Right lobe of liver (tissue), 6 donors: ENCODE measurements around the gene AIMP1. TPM values are rescaled to one million over a fixed set of nuclear protein-coding genes. Genes with fewer than 3 reads are reported as not detected.

Source experiments
- ATAC-seq, 4 donors: fragments of 200-7000 bp; cut with Tn5 transposase; one replicate each; pipeline ENCODE4 v1.9.1; 2020; ENCODE audit warnings: mild to moderate bottlenecking in 4 of 4, moderate library complexity in 4 of 4
- DNase-seq, 3 donors: peaks; one replicate each; pipeline ENCODE4 v3.0.0-alpha.2; 2020
- H3K27ac ChIP-seq, 3 donors: fragments of 200-600 bp; one replicate each; pipeline ENCODE4 v1.8.0; 2022
- H3K27me3 ChIP-seq, 2 donors: fragments of 200-600 bp; one replicate each; pipeline ENCODE4 v1.8.0; 2022
- H3K36me3 ChIP-seq, 4 donors: fragments of 200-600 bp; sonication (generic) in 1 of 4; one replicate each; pipeline versions ENCODE4 v1.5.1 to v1.8.0; 2017 to 2022; ENCODE audit warnings: control low read depth in 1 of 4
- H3K4me1 ChIP-seq, 4 donors: fragments of 200-600 bp; sonication (generic) in 1 of 4; one replicate each; pipeline versions ENCODE4 v1.5.1 to v1.8.0; 2017 to 2022; ENCODE audit warnings: control low read depth in 1 of 4
- H3K4me3 ChIP-seq, 3 donors: fragments of 200-600 bp; one replicate each; pipeline ENCODE4 v1.8.0; 2022
- H3K9me3 ChIP-seq, 4 donors: fragments of 200-600 bp; sonication (generic) in 1 of 4; one replicate each; pipeline versions ENCODE4 v1.5.1 to v1.8.0; 2017 to 2022; ENCODE audit warnings: control low read depth in 1 of 4
- CTCF ChIP-seq, 4 donors: fragments of 200-600 bp in 3 of 4; fragments of 450-650 bp in 1 of 4; IDR thresholded peaks; one replicate each; pipeline versions ENCODE4 v1.5.1 to v1.8.0; 2016 to 2022; ENCODE audit warnings: antibody characterized with exemption in 4 of 4, mild to moderate bottlenecking in 2 of 4
- POLR2A ChIP-seq: fragments of 450-650 bp; IDR thresholded peaks from one replicate; pipeline ENCODE4 v1.6.1; 2017; ENCODE audit warnings: antibody characterized with exemption, mild to moderate bottlenecking
- WGBS: methylation state at CpG from one replicate; pipeline ENCODE4 v1.1.6; 2018; ENCODE audit warnings: low coverage, low lambda C conversion rate; ENCODE audit not compliant: insufficient coverage; ENCODE audit errors: missing lambda C conversion rate; 5-methylcytosine and 5-hydroxymethylcytosine counted together
- intact Hi-C, 2 donors: fragments of 100-400 bp; cut with DNase I; formaldehyde crosslinking; loops; one replicate each; pipeline versions ENCODE4 v1.11.2 to v1.14.1; 2022
- total RNA-seq, 6 experiments: library from RNA; depleted of rRNA in 2 of 6; stranded (reverse); fragments of >200 nt in 2 of 6; fragmentation: NEBNext Ultra II Directional in 3 of 6; extraction: Animal tissue kit (Norgen Biotek cat#: 25700) in 3 of 6; gene quantifications; one replicate each; pipeline versions ENCODE4 v1.1.0 to v1.2.4, GENCODE V29; 2016 to 2023
- donor health status: DM: no; HTN: yes; CAD: no.
- donor health status: DM: no; HTN: no; CAD: no.
- donor health status: DM: no; HTN: no; CAD: no.
- donor health status: DM: no; HTN: yes; CAD: no.
- donor health status: DM: no; HTN: yes; CAD: no.

AIMP1 gene
- total RNA-seq, 6 experiments from 2014 or later: 15.0 to 21.2 (median 16.7) TPM

DNA sequence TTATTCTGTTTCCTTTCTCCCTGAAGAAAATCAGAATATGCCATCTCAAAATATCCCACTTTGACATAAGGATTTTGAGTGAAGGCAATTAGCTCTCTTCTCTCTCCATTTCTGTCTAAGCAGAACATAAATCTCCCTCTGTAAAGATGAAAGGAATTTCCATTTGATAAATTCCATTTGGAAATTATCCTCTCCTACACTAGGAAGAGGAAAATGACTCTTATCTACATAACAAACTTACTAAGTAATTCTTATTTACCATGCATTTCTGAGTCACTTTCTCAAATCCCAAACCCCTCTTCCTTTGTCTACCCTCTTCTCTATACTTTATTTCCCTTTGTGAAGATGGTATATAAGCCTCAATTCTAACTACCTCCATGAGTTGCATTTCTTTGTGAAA, 11.7 kb upstream of the AIMP1 start:
- DNase-seq (no peak), ATAC-seq (no peak)
- H3K4me3 ChIP-seq: no peak overlapping the region
- intact Hi-C loops: no loop called here
- H3K4me1 ChIP-seq: no peaks in the 10 kb centered on the region
- H3K9me3 ChIP-seq: no peaks in the 10 kb centered on the region
- no peak for TF ChIP-seq POLR2A
- TF ChIP-seq CTCF (IDR thresholded peaks at IDR 0.05): no peak
- no peaks in the 10 kb centered on the region for H3K27me3 ChIP-seq
- no peak overlapping the region for H3K27ac ChIP-seq
- H3K36me3 ChIP-seq: peaks cover 0 to 6% (median 0%) of the 10 kb centered on the region in 4 donors

DNA sequence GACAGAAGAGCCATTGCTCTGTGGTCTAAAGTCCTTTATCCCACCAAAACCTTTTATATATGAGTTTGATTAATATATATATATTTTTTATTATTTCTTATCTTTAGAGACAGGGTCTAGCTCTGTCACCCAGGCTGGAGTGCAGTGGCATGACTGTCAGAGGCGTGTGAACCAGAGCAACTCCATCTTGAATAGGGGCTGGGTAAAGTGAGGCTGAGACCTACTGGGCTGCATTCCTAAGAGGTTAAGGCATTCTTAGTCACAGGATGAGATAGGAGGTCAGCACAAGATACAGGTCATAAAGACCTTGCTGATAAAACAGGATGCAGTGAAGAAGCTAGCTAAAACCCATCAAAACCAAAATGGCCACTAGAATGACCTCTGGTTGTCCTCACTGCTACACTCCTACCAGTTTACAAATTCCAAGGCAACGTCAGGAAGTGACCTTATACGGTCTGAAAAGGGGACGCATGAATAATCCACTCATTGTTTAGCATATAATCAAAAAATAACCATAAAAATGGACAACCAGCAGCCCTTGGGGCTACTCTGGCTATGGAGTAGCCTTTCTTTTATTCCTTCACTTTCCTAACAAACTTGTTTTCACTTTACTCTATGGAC, 10.8 kb upstream of the AIMP1 start:
- Histone ChIP-seq H3K9me3 (no peaks in the 10 kb centered on the region), H3K27me3 (no peaks in the 10 kb centered on the region), H3K4me1 (no peaks in the 10 kb centered on the region), H3K27ac (no peak overlapping the region), H3K4me3 (no peak overlapping the region), H3K36me3 (peaks cover 0 to 6% (median 0%) of the 10 kb centered on the region in 4 donors)
- no peak for DNase-seq
- WGBS: 95% methylated on average over 4 of the region's 4 CpGs
- intact Hi-C loops: no loop called here
- no peak for ATAC-seq
- TF ChIP-seq POLR2A (no peak), CTCF (IDR thresholded peaks at IDR 0.05) (no peak)

GRCh38 chr4:106306561-106306960, 9.8 kb upstream of the AIMP1 start:
- no peak for TF ChIP-seq POLR2A
- TF ChIP-seq CTCF (IDR thresholded peaks at IDR 0.05): no peak
- no peak for ATAC-seq
- no peak overlapping the region for H3K27ac ChIP-seq
- no peaks in the 10 kb centered on the region for H3K27me3 ChIP-seq
- intact Hi-C loops: no loop called here
- no peaks in the 10 kb centered on the region for H3K4me1 ChIP-seq
- no peak overlapping the region for H3K4me3 ChIP-seq
- DNase-seq: no peak
- no peaks in the 10 kb centered on the region for H3K9me3 ChIP-seq
- peaks cover 0 to 6% (median 0%) of the 10 kb centered on the region in 4 donors for H3K36me3 ChIP-seq

DNA sequence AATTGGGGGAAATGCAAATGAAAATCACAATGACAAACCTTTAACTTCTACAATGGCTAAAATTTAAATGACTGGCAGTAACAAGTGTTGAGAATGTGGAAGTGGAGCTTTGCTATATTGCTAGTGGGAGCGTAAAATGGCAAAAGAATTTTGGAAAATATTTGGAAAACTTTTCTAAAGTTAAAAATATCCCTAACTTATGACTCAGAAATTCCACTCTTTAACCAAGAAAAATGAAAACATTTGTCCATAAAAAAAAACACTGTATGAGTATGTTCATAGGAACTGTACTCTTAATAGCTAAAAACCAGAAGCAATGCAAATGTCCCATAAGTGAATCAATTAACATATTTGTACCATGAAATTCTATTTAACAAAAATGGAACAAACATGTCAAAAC, 4.0 kb upstream of the AIMP1 start:
- DNase-seq (no peak), ATAC-seq (no peak)
- H3K4me1 ChIP-seq: peaks cover 0 to 17% (median 5%) of the 10 kb centered on the region in 4 donors
- H3K9me3 ChIP-seq: no peaks in the 10 kb centered on the region
- H3K36me3 ChIP-seq: peaks cover 0 to 6% (median 0%) of the 10 kb centered on the region in 4 donors
- intact Hi-C loops: no loop called here
- H3K27ac ChIP-seq: no peak overlapping the region
- 73% methylated on average over 1 of the region's 1 CpG for WGBS
- no peak for TF ChIP-seq CTCF (IDR thresholded peaks at IDR 0.05)
- no peak for TF ChIP-seq POLR2A
- no peak overlapping the region for H3K4me3 ChIP-seq
- no peaks in the 10 kb centered on the region for H3K27me3 ChIP-seq

- Histone ChIP-seq H3K4me3 (no peak overlapping the region), H3K27ac (no peak overlapping the region), H3K9me3 (no peaks in the 10 kb centered on the region), H3K4me1 (peaks cover 0 to 24% (median 10%) of the 10 kb centered on the region in 4 donors), H3K36me3 (peaks cover 0 to 6% (median 0%) of the 10 kb centered on the region in 4 donors), H3K27me3 (no peaks in the 10 kb centered on the region)
- WGBS: 77% methylated on average over 3 of the region's 3 CpGs
- ATAC-seq: no peak
- no peak for DNase-seq
- intact Hi-C loops: no loop called here
- no peak for TF ChIP-seq POLR2A
- no peak for TF ChIP-seq CTCF (IDR thresholded peaks at IDR 0.05)
Observed at GRCh38 chr4:106312997-106313522, 3.3 kb upstream of the AIMP1 start.
